Activated T-helper 9 cell treated with anti-CD3 and anti-CD28 coated beads, Interleukin-2, amount 50 U/mL, for 16 hours (primary cell): Measurements from ENCODE around the gene NUFIP2.
A peak's percentile ranks its signal among the peaks of the same experiment; 100 is the strongest.
"Not testable (repeated sequence)": the region's sequence is repeated elsewhere in the genome, so short reads cannot be mapped to it uniquely, and the experiment has no call there.

Source experiments
- DNase-seq: peaks from one replicate; pipeline ENCODE4 v3.0.0-alpha.2; 2020; ENCODE audit warnings: low read depth

The NUFIP2 gene

GRCh38 chr17:29237476-29238132 lies 56.3 kb downstream of the NUFIP2 start:
- DNase-seq: no peak

- DNase-seq: no peak
Observed at GRCh38 chr17:29235904-29236303, 58.0 kb downstream of the NUFIP2 start.

DNA sequence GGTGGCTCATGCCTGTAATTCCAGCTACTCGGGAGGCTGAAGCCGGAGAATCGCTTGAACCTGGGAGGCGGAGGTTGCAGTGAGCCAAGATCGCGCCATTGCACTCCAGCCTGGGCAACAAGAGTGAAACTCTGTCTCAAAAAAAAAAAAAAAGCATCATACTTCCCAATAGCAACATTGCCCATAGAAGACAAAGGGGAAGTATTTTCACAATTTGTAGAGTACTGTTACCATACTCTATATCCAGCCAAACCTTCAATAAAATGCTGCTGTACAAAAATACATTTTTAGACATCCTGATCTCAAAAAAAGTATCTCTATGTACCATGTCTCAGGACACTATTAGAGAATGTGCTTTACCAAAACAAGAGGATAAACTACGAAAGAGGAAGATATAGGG lies 59.0 kb downstream of the NUFIP2 start:
- DNase-seq: not testable (repeated sequence)

DNA sequence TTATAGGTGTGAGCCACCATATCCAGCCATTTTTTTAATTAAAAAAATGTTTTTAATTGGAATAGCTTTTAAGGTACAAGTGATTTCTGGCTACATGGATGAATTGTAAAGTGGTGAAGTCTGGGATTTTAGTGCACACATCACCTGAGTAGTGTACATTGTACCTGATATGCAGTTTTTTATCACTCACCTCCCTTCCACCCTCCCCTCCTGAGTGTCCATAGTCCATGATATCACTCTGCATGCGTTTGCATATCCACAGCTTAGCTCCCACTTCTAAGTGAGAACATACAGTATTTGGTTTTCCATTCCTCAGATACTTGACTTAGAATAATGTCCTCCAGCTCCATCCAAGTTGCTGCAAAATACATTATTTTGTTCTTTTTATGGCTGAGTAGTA lies 60.6 kb downstream of the NUFIP2 start:
- no peak for DNase-seq

DNA sequence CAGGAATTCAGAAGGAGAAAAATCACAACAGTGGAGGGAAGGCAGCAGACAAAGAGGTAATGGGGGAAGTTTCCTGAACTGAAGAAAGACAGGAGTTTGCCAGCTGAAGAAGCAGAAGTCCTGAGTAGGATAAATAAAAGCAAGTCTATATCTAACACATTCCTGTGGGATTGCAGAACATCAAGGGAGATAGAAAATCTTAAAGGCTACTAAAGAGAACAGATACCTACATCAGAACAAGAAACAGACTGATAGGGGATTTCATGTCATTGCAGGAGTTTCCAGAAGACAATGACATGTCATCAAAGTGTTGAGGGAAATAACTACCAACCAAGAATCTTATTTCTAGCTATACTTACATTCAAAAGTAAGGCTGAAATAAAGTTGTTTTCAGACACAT lies 68.6 kb downstream of the NUFIP2 start:
- no peak for DNase-seq

DNA sequence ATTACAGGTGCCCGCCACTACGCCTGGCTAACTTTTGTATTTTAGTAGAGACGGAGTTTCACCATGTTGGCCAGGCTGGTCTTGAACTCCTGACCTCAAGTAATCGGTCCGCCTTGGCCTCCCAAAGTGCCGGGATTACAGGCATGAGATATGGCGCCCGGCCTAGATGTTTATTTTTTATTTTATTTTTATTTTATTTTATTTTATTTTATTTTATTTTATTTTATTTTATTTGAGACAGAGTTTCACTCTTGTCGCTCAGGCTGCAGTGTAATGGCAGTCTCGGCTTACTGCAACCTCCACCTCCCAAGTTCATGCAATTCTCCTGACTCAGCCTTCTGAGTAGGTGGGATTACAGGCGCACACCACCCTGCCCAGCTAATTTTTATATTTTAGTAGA lies 72.6 kb downstream of the NUFIP2 start:
- DNase-seq: not testable (repeated sequence)

DNA sequence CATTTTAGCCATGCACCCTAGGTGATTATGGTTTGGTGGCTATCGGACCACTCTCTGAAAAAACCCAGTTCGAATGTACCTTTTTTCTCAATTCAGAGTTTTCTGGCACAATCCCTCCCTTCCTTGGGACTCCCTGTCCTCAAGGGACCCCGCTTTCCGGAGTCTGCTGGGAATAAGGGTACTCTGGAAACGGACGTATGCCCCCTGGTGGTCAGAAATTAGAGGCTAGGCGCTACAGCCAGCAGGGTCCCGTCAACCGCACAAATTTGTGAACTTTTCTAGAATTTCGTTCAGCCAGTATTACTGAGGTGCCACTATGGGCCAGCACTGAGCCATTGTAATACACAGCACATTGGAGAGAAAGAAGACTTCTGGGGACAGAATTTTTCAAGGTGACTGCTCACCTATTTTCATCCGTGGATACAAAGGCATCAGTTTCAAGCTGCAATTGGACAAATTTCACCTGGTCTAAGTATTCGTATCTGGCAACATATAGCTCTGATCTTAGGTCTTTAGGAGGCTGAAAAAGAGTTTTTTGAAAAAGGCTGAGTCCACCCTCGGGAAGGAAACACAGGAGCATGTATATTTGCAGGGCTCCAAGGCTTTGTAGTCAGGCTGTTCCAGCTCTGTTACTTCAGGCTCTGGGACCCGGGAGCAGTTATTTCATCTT lies 74.4 kb downstream of the NUFIP2 start:
- peak; percentile 45 for DNase-seq

- no peak for DNase-seq
Observed at GRCh38 chr17:29216856-29217255, 77.1 kb downstream of the NUFIP2 start.

DNA sequence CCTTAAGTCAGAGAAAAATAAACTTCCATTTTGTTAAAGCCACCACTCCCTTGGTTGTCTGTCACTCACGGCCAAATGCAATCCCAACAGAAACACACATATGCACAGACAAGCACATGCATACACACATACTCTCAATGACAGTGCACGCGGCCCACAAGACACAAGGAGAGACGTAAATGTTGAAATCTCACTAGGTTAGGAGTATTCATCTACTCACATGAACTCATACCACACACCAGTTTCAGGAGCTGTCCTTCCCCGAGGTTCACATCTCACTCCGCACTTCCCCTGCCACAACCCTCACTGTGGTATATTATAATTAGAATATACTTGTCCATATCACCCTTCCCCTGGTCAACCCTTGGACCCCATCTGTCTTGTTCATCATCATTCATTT lies 77.8 kb downstream of the NUFIP2 start:
- no peak for DNase-seq

DNA sequence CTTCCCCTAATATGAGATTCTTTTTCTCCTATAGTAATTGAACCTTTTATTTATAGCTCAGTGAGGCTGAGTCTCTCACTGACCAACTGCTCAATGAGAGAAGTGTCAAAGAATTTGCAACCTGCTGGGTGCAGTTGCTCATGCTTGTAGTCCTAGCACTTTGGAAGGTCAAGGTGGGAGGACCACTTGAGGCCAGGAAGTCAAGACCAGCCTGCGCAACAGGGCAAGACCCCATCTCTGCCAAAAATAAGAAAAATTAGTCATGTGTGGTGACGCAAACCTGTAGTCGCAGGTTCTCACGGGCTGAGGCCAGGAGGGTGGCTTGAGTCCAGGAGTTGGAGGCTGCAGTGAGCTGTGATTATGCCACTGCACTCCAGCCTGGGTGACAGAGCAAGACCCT lies 78.2 kb downstream of the NUFIP2 start:
- no peak for DNase-seq

- no peak for DNase-seq
Observed at GRCh38 chr17:29215174-29215573, 78.8 kb downstream of the NUFIP2 start.

DNA sequence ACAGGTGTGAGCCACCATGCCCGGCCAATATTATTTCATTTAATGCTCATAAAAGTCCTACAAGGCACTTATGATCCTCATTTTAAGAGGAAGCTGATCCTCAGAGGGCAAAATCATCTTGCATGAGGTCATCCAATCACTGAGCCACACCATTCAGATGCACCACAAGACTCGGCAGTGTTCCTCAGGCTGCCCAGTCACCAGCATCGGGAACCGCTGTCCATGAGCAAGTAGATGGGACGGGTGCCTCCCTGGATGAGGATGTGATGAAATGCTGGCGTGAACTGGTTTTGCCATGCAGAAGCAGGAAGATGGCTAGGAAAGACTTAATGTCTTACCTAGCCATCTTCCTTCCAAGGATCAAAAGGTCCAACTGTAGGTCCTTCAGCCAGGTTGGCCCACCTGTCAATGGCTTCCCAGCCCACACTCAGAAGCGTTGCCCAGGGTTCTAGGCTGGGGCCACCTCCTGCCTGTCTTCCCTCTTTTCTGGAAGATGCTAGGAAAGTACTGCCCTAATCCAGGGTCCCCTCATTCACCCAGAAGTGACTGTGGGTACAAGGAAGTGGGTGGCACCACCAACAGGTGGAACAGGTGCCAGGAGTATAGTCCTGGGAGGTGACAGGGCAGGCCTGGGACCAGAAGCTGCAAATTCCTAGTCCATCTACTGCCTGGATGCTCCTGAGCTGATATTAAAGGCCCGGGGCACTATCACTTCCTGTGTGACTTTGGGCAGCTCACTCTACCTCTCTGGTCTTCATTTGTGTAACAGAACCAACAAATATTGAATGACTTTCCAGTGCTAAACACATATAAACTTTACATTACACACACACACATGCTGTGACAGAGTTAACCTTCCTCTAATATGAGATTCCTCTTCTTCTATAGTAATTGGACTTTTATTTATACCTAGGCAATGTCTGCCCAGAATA lies 79.5 kb downstream of the NUFIP2 start:
- no peak for DNase-seq

GRCh38 chr17:29212681-29213121 lies 81.2 kb downstream of the NUFIP2 start:
- no peak for DNase-seq

DNA sequence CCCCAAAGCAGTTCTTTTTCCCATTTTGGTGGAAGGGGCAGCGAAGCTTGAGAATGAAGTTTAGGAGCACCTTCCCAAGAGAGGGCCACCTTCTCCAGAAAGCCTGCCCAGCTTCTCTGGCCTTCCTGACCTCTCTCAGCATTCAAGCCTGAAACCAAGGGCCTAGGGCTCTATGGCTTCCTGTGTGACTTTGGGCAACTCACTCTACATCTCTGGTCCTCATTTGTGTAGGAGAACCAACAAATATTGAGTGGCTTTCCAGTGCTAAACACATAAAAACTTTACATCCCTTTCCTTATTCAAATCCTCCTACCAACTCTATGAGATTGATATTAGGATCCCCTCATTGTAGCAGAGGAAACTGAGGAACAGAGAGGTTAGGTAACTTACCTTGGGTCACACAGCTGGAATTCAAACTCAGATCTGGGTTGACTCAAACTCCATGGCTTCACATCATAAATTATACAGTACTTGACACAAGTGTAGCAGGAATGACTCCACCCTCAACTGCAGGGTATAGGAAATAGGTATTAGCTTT lies 81.8 kb downstream of the NUFIP2 start:
- DNase-seq: no peak

DNA sequence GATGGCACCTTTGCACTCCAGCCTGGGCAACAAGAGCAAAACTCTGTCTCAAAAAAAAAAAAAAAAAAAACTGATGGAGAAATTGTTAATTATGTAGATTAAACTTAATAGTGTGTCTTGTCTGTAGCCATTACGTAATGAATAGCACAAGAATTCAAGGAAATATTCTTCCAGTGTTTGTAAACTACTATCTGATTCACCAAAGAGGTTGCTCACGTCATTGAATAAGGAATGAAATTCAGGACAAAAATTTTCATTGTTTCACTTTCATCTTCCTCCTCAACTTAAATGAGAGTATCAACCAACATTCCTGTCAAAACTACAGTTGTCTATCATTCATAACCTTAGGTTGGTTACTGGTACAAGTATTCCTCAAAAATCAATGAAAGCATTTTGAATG lies 83.1 kb downstream of the NUFIP2 start:
- no peak for DNase-seq

GRCh38 chr17:29209073-29209472 lies 84.9 kb downstream of the NUFIP2 start:
- no peak for DNase-seq

GRCh38 chr17:29207975-29208374 lies 86.0 kb downstream of the NUFIP2 start:
- DNase-seq: no peak
